K562 (cell line): ENCODE measurements around the gene CMSS1. TPM values are rescaled to one million over a fixed set of nuclear protein-coding genes. Genes with fewer than 3 reads are reported as not detected.

Source experiments
- ATAC-seq: fragments of 200-7000 bp; cut with Tn5 transposase; 3 replicates; pipeline ENCODE4 v1.9.1; 2020; ENCODE audit warnings: moderate library complexity
- BruUV-seq: library from RNA; stranded (reverse); fragments of 400-500 nt; replicated peaks from 2 replicates; lab custom pipeline; 2021; lab: Mats Ljungman, UMichigan
- CTCF ChIA-PET: fragments of 300-600 bp; formaldehyde crosslinking; extraction: SDS; loops from one replicate; lab custom pipeline; 2021; ENCODE audit warnings: low intra/inter-chr PET ratio; lab: Yijun Ruan, JAX
- POLR2A ChIA-PET: fragments of 300-600, 350-650 bp; sonication (Branson Sonifier 250); formaldehyde crosslinking; extraction: SDS; loops from one replicate; lab custom pipeline; 2021; ENCODE audit warnings: antibody characterized with exemption, inconsistent platforms; lab: Yijun Ruan, JAX
- DNase-seq, 4 experiments: peaks; one replicate each; pipeline versions ENCODE4 v3.0.0 to v3.0.0-alpha.2; 2011 to 2018; ENCODE audit warnings: low spot score in 3 of 4, mixed read lengths in 3 of 4; ENCODE audit errors: extremely low read depth in 1 of 4
- FAIRE-seq: peaks from 2 replicates; lab custom pipeline; 2011; peaks lifted over from hg19 to GRCh38; lab: Jason Lieb, UNC
- H2AFZ ChIP-seq: 2 replicates; pipeline ENCODE4 v1.6.0; 2011; ENCODE audit warnings: low read depth, low read length, control low read depth, inconsistent platforms
- H3K27ac ChIP-seq: fragments of 200-600 bp; 3 replicates; pipeline ENCODE4 v1.8.0; 2011; ENCODE audit warnings: low read depth, mild to moderate bottlenecking, control low read depth, inconsistent platforms, low read length, moderate library complexity, mixed read lengths; ENCODE audit errors: extremely low read depth
- H3K27me3 ChIP-seq, 2 experiments: fragments of 300-600 bp in 1 of 2; 2 replicates in 1 of 2; 3 replicates in 1 of 2; pipeline versions ENCODE4 v1.6.0 to v1.8.0; 2011; ENCODE audit warnings: inconsistent platforms in 2 of 2, low read length in 2 of 2, mild to moderate bottlenecking in 1 of 2, mixed read lengths in 1 of 2, moderate library complexity in 1 of 2; ENCODE audit not compliant: control insufficient read depth in 2 of 2, insufficient read depth in 2 of 2
- H3K36me3 ChIP-seq: fragments of 300-600 bp; 3 replicates; pipeline ENCODE4 v1.8.0; 2011; ENCODE audit warnings: mild to moderate bottlenecking, low read length, inconsistent platforms; ENCODE audit not compliant: control insufficient read depth, insufficient read depth
- H3K4me1 ChIP-seq, 2 experiments: fragments of 200-600 bp in 1 of 2; replicated peaks in 1 of 2; 2 replicates in 1 of 2; 3 replicates in 1 of 2; pipeline versions ENCODE4 v1.5.1 to v1.8.0; 2011; ENCODE audit warnings: inconsistent platforms in 2 of 2, low read length in 2 of 2, mild to moderate bottlenecking in 1 of 2, mixed read lengths in 1 of 2, moderate library complexity in 1 of 2; ENCODE audit not compliant: control insufficient read depth in 2 of 2, insufficient read depth in 2 of 2
- H3K4me2 ChIP-seq: 2 replicates; pipeline ENCODE4 v1.6.1; 2011; ENCODE audit warnings: low read length, control low read depth, inconsistent platforms, mixed read lengths; ENCODE audit not compliant: insufficient read depth
- H3K4me3 ChIP-seq: fragments of 200-600 bp; sonication (generic), shearing (Covaris generic); 2 replicates; pipeline ENCODE4 v1.5.1; 2016; ENCODE audit warnings: control low read depth, inconsistent platforms
- H3K79me2 ChIP-seq: fragments of 200-600 bp; 3 replicates; pipeline ENCODE4 v1.8.0; 2011; ENCODE audit warnings: low read length, inconsistent platforms; ENCODE audit not compliant: control insufficient read depth, insufficient read depth
- H3K9ac ChIP-seq, 2 experiments: 2 replicates each; pipeline versions ENCODE4 v1.6.0 to v1.6.1; 2011; ENCODE audit warnings: low read depth in 2 of 2, low read length in 2 of 2, control low read depth in 1 of 2, inconsistent platforms in 1 of 2, mild to moderate bottlenecking in 1 of 2, mixed read lengths in 1 of 2; ENCODE audit not compliant: insufficient read depth in 1 of 2
- H3K9me1 ChIP-seq: one replicate; pipeline ENCODE4 v1.6.0; 2011; ENCODE audit warnings: inconsistent platforms, mild to moderate bottlenecking, low read length, moderate library complexity; ENCODE audit not compliant: control insufficient read depth, insufficient read depth
- H3K9me3 ChIP-seq: replicated peaks from 2 replicates; pipeline ENCODE4 v1.5.1; 2011; ENCODE audit warnings: low read depth, low read length, inconsistent platforms; ENCODE audit not compliant: control insufficient read depth, insufficient read depth
- H4K20me1 ChIP-seq: replicated peaks from 2 replicates; pipeline ENCODE4 v1.6.1; 2011; ENCODE audit warnings: low read length, inconsistent platforms, mixed read lengths; ENCODE audit not compliant: control insufficient read depth, insufficient read depth
- KDM1A ChIP-seq, 2 experiments: fragments of 450-650 bp; IDR thresholded peaks; 2 replicates each; pipeline ENCODE4 v1.6.1; 2016; ENCODE audit warnings: mild to moderate bottlenecking in 2 of 2
- MEIS2 ChIP-seq: fragments of 450-650 bp; IDR thresholded peaks from 2 replicates; pipeline ENCODE4 v1.6.1; 2014; ENCODE audit warnings: mild to moderate bottlenecking; ENCODE audit not compliant: partially characterized antibody
- U2AF1 ChIP-seq: fragments of 200-400 bp; formaldehyde crosslinking; optimal IDR thresholded peaks from 2 replicates; pipeline ENCODE3; 2017; ENCODE audit warnings: mild to moderate bottlenecking, low read depth, low read length, moderate library complexity
- WGBS: fragments of 100-300 bp; shearing (Covaris generic); methylation state at CpG from one replicate; pipeline ENCODE4 v1.1.6; 2016; ENCODE audit warnings: low coverage, mixed read lengths; ENCODE audit not compliant: insufficient coverage; ENCODE audit errors: missing lambda C conversion rate; 5-methylcytosine and 5-hydroxymethylcytosine counted together
- in situ Hi-C: fragments of 300-500 bp; cut with MboI; formaldehyde crosslinking; loops from 4 replicates; pipeline ENCODE4 v1.15.0; 2018; ENCODE audit warnings: inconsistent platforms, mixed read lengths
- intact Hi-C: fragments of 100-400 bp; cut with micrococcal nuclease; formaldehyde crosslinking; loops from 2 replicates; pipeline ENCODE4 v1.14.2; 2022
- polyA plus RNA-seq, 8 experiments: library from polyadenylated mRNA; depleted of rRNA in 4 of 8; stranded (reverse) in 5 of 8; unstranded in 3 of 8; fragments of >200 nt; fragmentation: Nextera tagmentation in 2 of 8; fragmentation: Illumina TruSeq in 1 of 8; extraction: Ambion mirVana in 2 of 8; extraction: Trizol in 1 of 8; gene quantifications; 2 replicates each; pipeline versions ENCODE4 v1.2.1 to v1.2.3, GENCODE V29; 2011 to 2014; ENCODE audit warnings: inconsistent platforms in 1 of 8, missing spikeins in 1 of 8
- total RNA-seq, 7 experiments: library from RNA; depleted of rRNA in 6 of 7; stranded (reverse); fragments of >200 nt in 6 of 7; fragmentation: Illumina TruSeq in 2 of 7; extraction: Trizol in 2 of 7; gene quantifications; 2 replicates each; pipeline versions ENCODE4 v1.2.1 to v1.2.3, GENCODE V29; 2011 to 2021; ENCODE audit warnings: low replicate concordance in 1 of 7

Gene CMSS1
- total and polyA plus RNA-seq, 9 of the 15 experiments (the other 6 are each of a cell fraction or from before 2014, with no cell fraction given) = 46.9 to 109 (median 72.3) TPM

GRCh38 chr3:99768126-99768525 lies 49.5 kb upstream of the CMSS1 start:
- FAIRE-seq (no peak), ATAC-seq (no peak), DNase-seq (no peak)
- BruUV-seq = no TSS peak
- in situ Hi-C loops (no loop called here), intact Hi-C loops (no loop called here)
- Histone ChIP-seq H3K27me3 (no peaks in the 10 kb centered on the region), H3K27ac (no peak overlapping the region), H4K20me1 (no peaks in the 10 kb centered on the region), H2AFZ (no peak overlapping the region), H3K4me1 (no peaks in the 10 kb centered on the region; a peak in 1 of 5 replicates), H3K36me3 (no peaks in the 10 kb centered on the region), H3K9me1 (no peaks in the 10 kb centered on the region), H3K9ac (no peak overlapping the region), H3K4me2 (no peak overlapping the region), H3K79me2 (no peaks in the 10 kb centered on the region), H3K9me3 (no peaks in the 10 kb centered on the region), H3K4me3 (no peak overlapping the region)
- POLR2A ChIA-PET = no interaction called here
- TF ChIP-seq KDM1A (IDR thresholded peaks at IDR 0.05) = no peak
- WGBS = 10% methylated on average over 1 of the region's 1 CpG
- CTCF ChIA-PET = no interaction called here

- H3K9me1 ChIP-seq = no peaks in the 10 kb centered on the region
- H3K27me3 ChIP-seq = no peaks in the 10 kb centered on the region
- no peaks in the 10 kb centered on the region for H4K20me1 ChIP-seq
- no peaks in the 10 kb centered on the region; a peak in 1 of 5 replicates for H3K4me1 ChIP-seq
- H3K27ac ChIP-seq = no peak overlapping the region
- POLR2A ChIA-PET = no interaction called here
- in situ Hi-C loops = no loop called here
- FAIRE-seq = no peak
- BruUV-seq = no TSS peak
- H3K4me3 ChIP-seq = no peak overlapping the region
- no peaks in the 10 kb centered on the region for H3K36me3 ChIP-seq
- no peak overlapping the region for H3K4me2 ChIP-seq
- no peak overlapping the region for H2AFZ ChIP-seq
- CTCF ChIA-PET = no interaction called here
- no peak overlapping the region for H3K9ac ChIP-seq
- TF ChIP-seq U2AF1 (no peak), MEIS2 (peak; percentile 4)
- TF ChIP-seq, all 486 proteins: peak for 1
- intact Hi-C loops = no loop called here
- no peaks in the 10 kb centered on the region for H3K9me3 ChIP-seq
- no peaks in the 10 kb centered on the region for H3K79me2 ChIP-seq
- peak in 1 of 4 experiments; percentile 1 for DNase-seq
- 0% methylated on average over 2 of the region's 2 CpGs for WGBS
- ATAC-seq = no peak
Observed at GRCh38 chr3:99768808-99769501, 48.7 kb upstream of the CMSS1 start.
